Measurements from ENCODE around the gene TSPAN9. TPM values are rescaled to one million over a fixed set of nuclear protein-coding genes. Genes with fewer than 3 reads are reported as not detected.

Gene TSPAN9
- total RNA-seq, 1 experiment from 2014 or later = 28.7 TPM

GRCh38 chr12:3311491-3312103, 234.4 kb downstream of the TSPAN9 start:
- no peak for DNase-seq (ENCODE audit: low read depth)

GRCh38 chr12:3313066-3313465, 235.9 kb downstream of the TSPAN9 start:
- DNase-seq (ENCODE audit: low read depth) = peak; percentile 62

GRCh38 chr12:3313675-3314663, 236.8 kb downstream of the TSPAN9 start:
- peak; percentile 31 for DNase-seq (ENCODE audit: low read depth)

- peak; percentile 76 for DNase-seq (ENCODE audit: low read depth)
Measured at GRCh38 chr12:3315201-3315661, 238.1 kb downstream of the TSPAN9 start.

GRCh38 chr12:3316776-3317480, 239.7 kb downstream of the TSPAN9 start:
- DNase-seq (ENCODE audit: low read depth) = no peak

GRCh38 chr12:3317481-3317815, 240.3 kb downstream of the TSPAN9 start:
- no peak for DNase-seq (ENCODE audit: low read depth)

- DNase-seq (ENCODE audit: low read depth) = no peak
Measured at GRCh38 chr12:3317841-3318501, 240.8 kb downstream of the TSPAN9 start.

- no peak for DNase-seq (ENCODE audit: low read depth)
Measured at GRCh38 chr12:3319723-3320492, 242.7 kb downstream of the TSPAN9 start.

GRCh38 chr12:3320881-3321509, 243.8 kb downstream of the TSPAN9 start:
- no peak for DNase-seq (ENCODE audit: low read depth)

GRCh38 chr12:3321881-3322280, 244.7 kb downstream of the TSPAN9 start:
- no peak for DNase-seq (ENCODE audit: low read depth)

GRCh38 chr12:3323002-3323685, 246.0 kb downstream of the TSPAN9 start:
- no peak for DNase-seq (ENCODE audit: low read depth)

GRCh38 chr12:3325736-3326135, 248.6 kb downstream of the TSPAN9 start:
- no peak for DNase-seq (ENCODE audit: low read depth)

GRCh38 chr12:3326156-3326849, 249.1 kb downstream of the TSPAN9 start:
- DNase-seq (ENCODE audit: low read depth) = no peak

GRCh38 chr12:3326850-3327780, 249.9 kb downstream of the TSPAN9 start:
- DNase-seq (ENCODE audit: low read depth) = no peak

GRCh38 chr12:3328081-3328480, 250.9 kb downstream of the TSPAN9 start:
- DNase-seq (ENCODE audit: low read depth) = no peak

- no peak for DNase-seq (ENCODE audit: low read depth)
Measured at GRCh38 chr12:3328571-3328970, 251.4 kb downstream of the TSPAN9 start.

- no peak for DNase-seq (ENCODE audit: low read depth)
Measured at GRCh38 chr12:3329361-3329760, 252.2 kb downstream of the TSPAN9 start.

GRCh38 chr12:3330976-3331510, 253.9 kb downstream of the TSPAN9 start:
- no peak for DNase-seq (ENCODE audit: low read depth)

Measured in LHCN-M2 (cell line).